ENCODE measurements around the gene FNDC10.
"Not testable (repeated sequence)": the region's sequence is repeated elsewhere in the genome, so short reads cannot be mapped to it uniquely, and the experiment has no call there.

The FNDC10 gene

DNA sequence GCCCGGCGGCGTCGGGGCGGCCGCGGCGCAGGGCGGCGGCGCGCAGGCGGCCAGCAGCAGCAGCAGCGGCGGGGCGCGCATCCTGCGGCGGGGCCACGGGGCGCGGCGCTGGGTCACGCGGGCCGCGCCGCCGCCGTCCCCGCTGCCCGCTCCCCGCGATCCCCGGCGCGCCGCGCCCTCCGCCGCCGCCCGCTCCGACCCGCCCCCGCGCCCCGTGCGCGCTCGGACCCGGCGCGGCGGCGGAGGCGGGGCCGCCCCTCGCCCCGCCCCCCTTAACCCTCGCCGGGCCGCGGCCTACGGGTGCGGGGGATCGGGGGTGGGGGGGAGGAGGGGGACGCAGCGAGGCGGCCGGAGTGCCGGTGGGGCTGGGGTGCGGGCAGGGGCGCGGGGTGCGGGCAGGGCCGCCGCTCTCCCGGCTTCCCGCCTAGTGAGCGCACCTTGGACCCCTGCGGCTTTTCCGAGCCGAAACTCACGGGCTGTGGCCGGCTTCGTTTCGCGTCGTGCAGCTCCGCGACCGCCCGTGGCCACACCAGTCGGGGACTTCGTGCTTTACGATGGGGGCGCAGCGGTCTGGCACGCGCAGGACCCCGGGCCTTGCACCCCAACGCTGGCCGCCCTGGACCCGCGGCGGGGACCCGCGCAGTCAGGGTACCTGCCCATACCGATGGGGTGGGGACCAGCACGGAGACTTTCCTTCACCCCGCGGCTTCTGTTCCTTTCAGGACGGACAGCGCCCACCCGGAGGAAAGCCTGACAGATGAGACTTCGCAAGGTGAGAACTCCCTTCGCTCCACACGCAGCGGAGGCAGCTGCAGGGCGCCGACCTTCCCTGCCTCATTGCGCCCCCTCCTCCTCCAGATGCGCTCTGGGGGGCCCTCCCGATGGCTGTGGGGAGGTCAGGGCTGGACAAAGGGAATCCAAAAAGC is at the start of gene FNDC10:
FNDC10 (minus strand) TSS at position 201 of the 926 bp plus-strand sequence; CDS start at position 81, 120 bp downstream.
- H3K27me3 Mint-ChIP-seq = peaks cover 16% of the 10 kb centered on the region
- H3K27ac Mint-ChIP-seq = peak within 1 kb of the TSS in 1 of 2 donors; percentile 73
- H3K9me3 Mint-ChIP-seq = no peaks in the 10 kb centered on the region
- H3K4me3 Mint-ChIP-seq = peak within 1 kb of the TSS; percentile 78 to 88
- H3K4me1 Mint-ChIP-seq = peaks cover 26% of the 10 kb centered on the region
- no peak for DNase-seq
- ATAC-seq = peak; percentile 35

DNA sequence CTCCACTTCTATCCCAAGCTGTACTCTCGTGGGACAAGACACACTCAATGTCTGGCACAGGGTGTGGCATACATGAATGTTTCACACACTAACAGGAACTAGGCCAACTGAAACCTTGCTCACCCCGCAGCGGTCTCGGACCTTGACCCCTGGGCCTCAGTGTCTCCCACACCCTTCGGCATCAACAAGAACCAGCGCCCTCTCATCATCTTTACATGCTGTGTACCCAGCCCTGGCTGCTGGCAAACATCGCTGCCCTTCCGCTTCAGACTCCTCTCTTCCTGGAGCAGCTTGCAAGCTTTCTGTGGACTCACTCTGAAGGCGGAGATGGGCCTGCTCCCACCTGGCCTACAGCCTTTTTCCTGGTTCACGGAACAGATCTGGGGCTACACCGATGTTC is 48.3 kb upstream of the FNDC10 start:
- H3K27ac Mint-ChIP-seq, H3K9me3 Mint-ChIP-seq, DNase-seq, H3K4me1 Mint-ChIP-seq, ATAC-seq, H3K4me3 Mint-ChIP-seq, H3K27me3 Mint-ChIP-seq: not testable (repeated sequence)

DNA sequence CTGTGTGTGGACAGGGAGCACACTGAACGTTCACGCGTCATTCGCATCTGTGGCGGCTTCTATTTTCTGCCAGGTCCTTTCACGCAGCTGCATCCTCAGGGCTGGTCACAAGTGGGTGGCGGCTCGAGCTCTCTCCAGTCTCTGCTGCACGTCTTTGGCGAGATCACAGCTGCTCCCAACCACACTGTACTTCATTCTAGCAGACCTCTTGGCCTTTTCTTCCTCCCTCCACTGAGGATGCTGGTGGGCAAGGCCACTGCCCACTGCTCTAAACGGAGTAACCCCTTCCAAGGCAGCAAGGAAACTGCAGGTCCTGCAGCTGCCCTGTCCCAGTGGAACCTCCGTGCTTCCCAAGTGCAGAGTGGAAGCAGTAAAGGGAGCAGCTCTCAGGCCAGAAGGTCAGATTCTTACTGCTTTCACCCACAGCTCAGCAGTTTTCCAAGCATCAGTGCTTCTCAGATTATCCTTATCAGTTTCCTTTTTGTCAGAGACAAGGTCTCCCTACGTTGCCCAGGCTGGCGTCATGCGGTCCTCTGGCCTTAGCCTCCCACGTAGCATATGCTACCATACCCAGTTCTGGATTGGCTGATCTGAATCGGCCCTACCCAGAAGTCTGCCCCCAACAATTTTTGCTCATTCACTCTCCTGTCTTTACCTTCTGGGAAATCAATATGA is 47.8 kb upstream of the FNDC10 start:
- not testable (repeated sequence) for H3K27me3 Mint-ChIP-seq, DNase-seq, H3K4me1 Mint-ChIP-seq, H3K4me3 Mint-ChIP-seq, H3K9me3 Mint-ChIP-seq, ATAC-seq
- peak overlapping the region in 1 of 2 donors; percentile 14 for H3K27ac Mint-ChIP-seq

- not testable (repeated sequence) for H3K4me1 Mint-ChIP-seq, H3K27ac Mint-ChIP-seq, DNase-seq, H3K4me3 Mint-ChIP-seq, ATAC-seq, H3K27me3 Mint-ChIP-seq, H3K9me3 Mint-ChIP-seq
Measured at GRCh38 chr1:1646326-1646725, 46.4 kb upstream of the FNDC10 start.

- H3K9me3 Mint-ChIP-seq, H3K27ac Mint-ChIP-seq, ATAC-seq, DNase-seq, H3K27me3 Mint-ChIP-seq, H3K4me3 Mint-ChIP-seq, H3K4me1 Mint-ChIP-seq: not testable (repeated sequence)
Measured at GRCh38 chr1:1640711-1641461, 41.0 kb upstream of the FNDC10 start.

DNA sequence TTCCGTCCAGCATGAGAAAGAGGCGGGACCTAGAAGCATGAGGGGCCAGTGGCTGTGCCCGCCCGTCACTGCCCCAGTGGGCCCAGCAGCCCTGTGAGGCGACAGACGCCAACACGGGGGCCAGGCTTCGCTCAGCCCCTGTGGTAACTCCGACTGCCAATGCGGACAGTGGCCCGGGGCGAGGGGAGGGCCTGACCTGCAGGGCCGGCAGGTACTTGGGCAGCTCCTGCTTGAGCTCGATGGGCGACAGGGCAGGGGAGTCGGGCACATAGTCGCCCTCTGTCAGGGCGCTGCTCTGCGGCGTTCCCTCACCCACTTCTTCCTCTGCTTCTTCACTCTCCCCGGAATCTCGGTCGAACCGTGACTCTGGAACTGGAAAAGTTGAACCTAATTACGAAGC is 40.1 kb upstream of the FNDC10 start:
- ATAC-seq, H3K27me3 Mint-ChIP-seq, H3K4me1 Mint-ChIP-seq, H3K9me3 Mint-ChIP-seq, DNase-seq, H3K4me3 Mint-ChIP-seq: not testable (repeated sequence)
- H3K27ac Mint-ChIP-seq = peak overlapping the region in 1 of 2 donors; percentile 12

GRCh38 chr1:1639368-1639767 is 39.4 kb upstream of the FNDC10 start:
- not testable (repeated sequence) for H3K4me3 Mint-ChIP-seq, ATAC-seq, H3K27ac Mint-ChIP-seq, H3K27me3 Mint-ChIP-seq, H3K9me3 Mint-ChIP-seq, DNase-seq, H3K4me1 Mint-ChIP-seq

- H3K4me3 Mint-ChIP-seq, DNase-seq, H3K9me3 Mint-ChIP-seq, H3K4me1 Mint-ChIP-seq, H3K27ac Mint-ChIP-seq, ATAC-seq, H3K27me3 Mint-ChIP-seq: not testable (repeated sequence)
Measured at GRCh38 chr1:1638528-1638927, 38.6 kb upstream of the FNDC10 start.

GRCh38 chr1:1637479-1637875 is 37.5 kb upstream of the FNDC10 start:
- not testable (repeated sequence) for H3K9me3 Mint-ChIP-seq, H3K27me3 Mint-ChIP-seq, DNase-seq, H3K4me1 Mint-ChIP-seq, ATAC-seq, H3K27ac Mint-ChIP-seq, H3K4me3 Mint-ChIP-seq

- peak overlapping the region in 1 of 2 donors; percentile 63 for H3K27ac Mint-ChIP-seq
- H3K27me3 Mint-ChIP-seq, H3K9me3 Mint-ChIP-seq, H3K4me1 Mint-ChIP-seq, DNase-seq, H3K4me3 Mint-ChIP-seq, ATAC-seq: not testable (repeated sequence)
Measured at GRCh38 chr1:1636621-1637478, 36.9 kb upstream of the FNDC10 start.

- H3K27ac Mint-ChIP-seq, H3K27me3 Mint-ChIP-seq, H3K9me3 Mint-ChIP-seq, H3K4me3 Mint-ChIP-seq, H3K4me1 Mint-ChIP-seq, ATAC-seq: not testable (repeated sequence)
- peak in 1 of 2 donors; percentile 3 for DNase-seq
Measured at GRCh38 chr1:1634613-1635012, 34.7 kb upstream of the FNDC10 start.

DNA sequence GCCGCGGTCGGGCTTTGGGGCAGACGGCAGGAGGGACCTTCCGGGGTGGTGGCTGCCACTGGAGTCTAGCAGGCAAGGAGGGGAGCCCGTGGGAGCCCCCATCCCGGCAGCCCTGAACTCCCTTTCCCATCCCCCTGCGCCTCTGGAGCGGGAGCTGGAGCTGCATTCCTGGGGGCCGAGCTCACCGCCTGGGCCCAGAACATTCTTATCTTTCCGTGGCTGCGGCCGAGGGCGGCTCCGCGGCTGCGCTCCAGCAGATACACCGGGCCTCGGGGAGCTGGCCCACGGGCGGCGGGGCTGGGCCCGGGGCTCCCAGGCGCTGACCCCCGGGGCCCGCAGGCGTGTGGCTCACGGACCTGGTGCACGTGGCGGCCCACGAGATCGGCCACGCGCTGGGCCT is 33.5 kb upstream of the FNDC10 start:
- H3K4me3 Mint-ChIP-seq, H3K27me3 Mint-ChIP-seq, H3K9me3 Mint-ChIP-seq, H3K27ac Mint-ChIP-seq, ATAC-seq, DNase-seq: not testable (repeated sequence)
- H3K4me1 Mint-ChIP-seq = peaks cover 13% of the 10 kb centered on the region

DNA sequence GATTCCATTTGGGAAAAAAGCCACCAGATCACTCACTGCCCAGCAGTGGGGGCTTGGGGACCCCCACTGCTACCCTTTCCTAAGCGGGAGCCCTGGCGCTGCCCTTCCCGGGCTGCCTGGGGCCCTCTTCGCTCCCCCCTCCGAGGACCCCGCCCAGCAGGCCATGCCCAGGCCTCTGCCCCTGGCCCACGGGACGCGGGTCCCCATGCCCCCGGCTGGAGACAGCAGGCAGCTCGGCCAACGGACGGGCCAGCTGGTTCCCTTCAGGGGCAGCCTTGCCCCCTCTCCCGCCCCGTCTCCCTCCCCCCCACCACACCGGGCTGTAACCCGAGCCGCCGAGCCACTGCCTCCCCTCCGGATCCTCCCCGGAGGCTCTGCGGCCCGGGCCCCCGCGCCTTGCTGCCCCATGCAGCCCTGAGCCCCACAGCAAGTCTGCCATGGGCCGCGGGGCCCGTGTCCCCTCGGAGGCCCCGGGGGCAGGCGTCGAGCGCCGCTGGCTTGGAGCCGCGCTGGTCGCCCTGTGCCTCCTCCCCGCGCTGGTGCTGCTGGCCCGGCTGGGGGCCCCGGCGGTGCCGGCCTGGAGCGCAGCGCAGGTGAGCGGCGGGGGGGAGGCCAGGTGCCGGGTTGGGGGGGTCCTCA is 32.0 kb upstream of the FNDC10 start, which contains the start of gene MMP23B:
MMP23B (plus strand) TSS at position 392 of the 639 bp plus-strand sequence; CDS start at position 438, 46 bp downstream.
- Mint-ChIP-seq H3K9me3 (no peaks in the 10 kb centered on the region), H3K4me3 (peak within 1 kb of the TSS; percentile 44 to 71), H3K27me3 (peaks cover 7% of the 10 kb centered on the region), H3K4me1 (peaks cover 20% of the 10 kb centered on the region), H3K27ac (no peak within 1 kb of the TSS)
- no peak for DNase-seq
- ATAC-seq = no peak
